ENCODE results near the gene TGFBR2.

- no peak for TF ChIP-seq CTCF (IDR thresholded peaks at IDR 0.05)
- no peak for TF ChIP-seq PBX3 (IDR thresholded peaks at IDR 0.05)
- TF ChIP-seq POLR2AphosphoS5 (IDR thresholded peaks at IDR 0.05; ENCODE audit: low read depth, low read length) = no peak
- TF ChIP-seq USF2 (IDR thresholded peaks at IDR 0.05; ENCODE audit: borderline replicate concordance, low read depth, low read length) = no peak
- no peak for TF ChIP-seq TEAD4 (IDR thresholded peaks at IDR 0.05; ENCODE audit: borderline replicate concordance, insufficient read depth)
- no peak for TF ChIP-seq TAF1 (IDR thresholded peaks at IDR 0.05; ENCODE audit: borderline replicate concordance, low read depth, low read length)
- no peak for TF ChIP-seq REST (IDR thresholded peaks at IDR 0.05; ENCODE audit: low read depth, low read length)
Measured at GRCh38 chr3:30661098-30661873, 54.9 kb downstream of the TGFBR2 start.
